ENCODE measurements around the gene NKX3-2.

The NKX3-2 gene

DNA sequence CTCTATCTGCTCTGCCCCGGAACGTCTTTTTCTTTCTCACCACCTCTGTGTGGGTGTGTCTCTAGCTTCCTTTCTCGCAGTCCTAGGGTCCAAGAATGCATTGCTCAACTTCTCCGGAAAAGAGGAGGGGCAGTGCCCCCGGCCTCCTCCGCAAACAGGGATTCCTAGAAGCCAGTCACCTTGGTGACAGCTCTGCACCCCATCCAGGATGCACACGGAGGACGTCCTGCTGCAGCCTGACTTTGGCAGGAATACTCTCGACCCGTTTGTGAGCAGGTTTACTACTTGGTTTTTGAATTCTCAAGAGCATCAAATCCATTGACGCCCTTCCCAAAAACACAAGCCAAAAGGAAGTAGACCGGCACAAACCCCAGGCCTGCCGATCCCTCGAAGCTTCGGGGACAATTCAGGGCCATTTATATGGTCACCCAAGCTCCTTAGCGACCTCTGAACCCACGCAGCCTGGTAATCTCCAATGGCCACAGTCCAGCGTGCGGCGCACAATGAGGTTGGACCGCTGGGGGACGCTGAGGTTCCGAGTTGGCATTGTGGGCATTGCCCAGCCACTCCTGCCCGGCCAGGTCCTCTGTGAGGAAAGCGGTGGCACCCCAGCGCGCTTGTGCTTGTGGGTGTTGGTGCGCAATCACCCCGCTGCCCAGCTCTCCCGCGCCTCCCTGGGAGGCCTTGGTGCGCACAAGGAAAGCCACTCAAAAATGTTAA, 9.8 kb downstream of the NKX3-2 start:
- Histone ChIP-seq H3K27ac (ENCODE audit: low read length, poor library complexity, severe bottlenecking) (no peak overlapping the region), H2AK5ac (ENCODE audit: low read length, severe bottlenecking) (no peak overlapping the region), H4K91ac (ENCODE audit: low read length) (no peak overlapping the region), H2AFZ (ENCODE audit: low read depth, low read length) (no peak overlapping the region), H3K18ac (ENCODE audit: low read depth in 1 of 2, low read length in 2 of 2) (no peak overlapping the region), H4K8ac (ENCODE audit: low read length) (no peak overlapping the region), H3K23ac (ENCODE audit: low read length in 2 of 2) (peak overlapping the region; percentile 46 to 51), H3K79me1 (replicated peaks; ENCODE audit: low read length, poor library complexity, severe bottlenecking) (no peaks in the 10 kb centered on the region), H2BK120ac (ENCODE audit: low read depth, low read length) (no peak overlapping the region), H2BK5ac (ENCODE audit: low read depth, low read length, poor library complexity, severe bottlenecking) (no peak overlapping the region), H3K4ac (ENCODE audit: low read depth in 1 of 2, low read length in 2 of 2) (no peak overlapping the region), H3K9ac (ENCODE audit: low read length) (no peak overlapping the region), H3K4me2 (ENCODE audit: low read length, poor library complexity, severe bottlenecking) (no peak overlapping the region), H3K4me1 (ENCODE audit: control insufficient read depth, insufficient read depth, low read depth, low read length) (peaks cover 9% of the 10 kb centered on the region), H2BK15ac (ENCODE audit: low read depth, poor library complexity, severe bottlenecking) (no peak overlapping the region), H3K14ac (ENCODE audit: low read length in 2 of 2) (no peak overlapping the region), H2BK12ac (ENCODE audit: low read length in 2 of 2) (no peak overlapping the region), H3K4me3 (ENCODE audit: insufficient read depth in 1 of 2, low read depth in 1 of 2, low read length in 2 of 2) (no peak overlapping the region), H3K36me3 (ENCODE audit: control insufficient read depth in 1 of 2, insufficient read depth in 2 of 2, low read depth in 1 of 2, low read length in 2 of 2) (no peaks in the 10 kb centered on the region), H3K9me3 (ENCODE audit: control insufficient read depth, low read length) (peaks cover 4% of the 10 kb centered on the region), H3K27me3 (ENCODE audit: control insufficient read depth in 1 of 2, insufficient read depth in 1 of 2, low read length in 2 of 2) (peaks cover 99 to 100% of the 10 kb centered on the region in 2 experiments)
- WGBS, result 6% methylated on average over 32 of the region's 32 CpGs
- DNase-seq, result no peak

DNA sequence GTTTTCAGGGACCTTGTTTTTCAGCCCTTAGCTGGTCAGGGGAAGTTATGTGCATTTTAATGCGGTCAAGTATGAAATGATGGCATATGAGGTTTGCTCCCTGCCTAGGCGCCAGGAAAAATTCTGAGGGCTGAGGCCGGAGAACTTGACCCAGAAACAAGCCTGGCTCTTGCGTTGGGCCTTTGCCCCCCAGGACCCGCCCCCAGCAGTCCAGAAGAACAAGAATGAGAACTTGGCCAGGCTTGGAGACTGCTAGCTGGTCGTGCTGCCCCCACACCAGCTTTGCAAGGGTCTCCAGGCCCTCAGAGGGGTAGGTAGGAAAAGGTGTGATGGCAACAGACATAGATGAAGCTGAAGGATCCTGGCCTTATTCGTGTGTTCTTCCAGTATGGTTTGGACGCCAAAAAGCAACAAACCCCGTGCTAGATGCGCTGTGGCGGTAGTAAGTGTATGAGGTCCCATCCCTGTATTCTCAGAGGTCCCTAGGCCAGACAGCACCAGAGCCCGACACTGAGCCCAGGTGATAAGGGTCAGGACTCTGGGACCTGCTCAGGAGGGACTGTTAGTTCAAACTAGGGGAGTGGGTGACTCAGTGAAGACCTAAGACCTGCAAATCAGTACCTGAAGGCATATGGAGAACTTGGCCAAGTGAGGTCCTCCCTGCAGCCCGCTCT, 10.5 kb downstream of the NKX3-2 start:
- WGBS, result 24% methylated on average over 13 of the region's 13 CpGs

DNA sequence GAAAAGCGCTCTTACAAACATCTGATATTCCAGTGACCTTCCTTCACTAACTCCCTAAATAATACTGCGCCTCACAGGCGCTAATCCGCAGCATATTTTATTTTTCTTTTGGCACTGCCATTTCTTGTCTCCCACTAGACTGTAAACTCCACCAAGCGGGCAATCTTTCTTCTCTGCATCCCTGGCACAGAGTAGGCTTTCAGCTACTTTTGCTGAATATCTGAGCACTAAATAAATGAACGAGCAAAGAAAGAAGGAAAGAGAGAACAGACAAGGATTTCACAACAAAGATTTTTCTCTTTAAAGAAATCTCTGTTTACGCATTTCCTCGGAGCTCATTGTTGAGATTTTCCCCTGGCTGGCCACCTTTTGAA, 12.7 kb downstream of the NKX3-2 start:
- Histone ChIP-seq H3K14ac (ENCODE audit: low read length in 2 of 2) (no peak overlapping the region), H3K4ac (ENCODE audit: low read depth in 1 of 2, low read length in 2 of 2) (no peak overlapping the region), H2BK15ac (ENCODE audit: low read depth, poor library complexity, severe bottlenecking) (no peak overlapping the region), H3K18ac (ENCODE audit: low read depth in 1 of 2, low read length in 2 of 2) (no peak overlapping the region), H3K4me3 (ENCODE audit: insufficient read depth in 1 of 2, low read depth in 1 of 2, low read length in 2 of 2) (no peak overlapping the region), H2AK5ac (ENCODE audit: low read length, severe bottlenecking) (no peak overlapping the region), H4K8ac (ENCODE audit: low read length) (no peak overlapping the region), H3K4me1 (ENCODE audit: control insufficient read depth, insufficient read depth, low read depth, low read length) (peaks cover 20% of the 10 kb centered on the region), H3K36me3 (ENCODE audit: control insufficient read depth in 1 of 2, insufficient read depth in 2 of 2, low read depth in 1 of 2, low read length in 2 of 2) (no peaks in the 10 kb centered on the region), H2BK120ac (ENCODE audit: low read depth, low read length) (no peak overlapping the region), H2BK5ac (ENCODE audit: low read depth, low read length, poor library complexity, severe bottlenecking) (no peak overlapping the region), H3K4me2 (ENCODE audit: low read length, poor library complexity, severe bottlenecking) (no peak overlapping the region), H3K23ac (ENCODE audit: low read length in 2 of 2) (no peak overlapping the region), H4K91ac (ENCODE audit: low read length) (no peak overlapping the region), H3K27ac (ENCODE audit: low read length, poor library complexity, severe bottlenecking) (no peak overlapping the region), H2AFZ (ENCODE audit: low read depth, low read length) (no peak overlapping the region), H3K9ac (ENCODE audit: low read length) (no peak overlapping the region), H3K79me1 (replicated peaks; ENCODE audit: low read length, poor library complexity, severe bottlenecking) (no peaks in the 10 kb centered on the region), H2BK12ac (ENCODE audit: low read length in 2 of 2) (no peak overlapping the region), H3K9me3 (ENCODE audit: control insufficient read depth, low read length) (no peaks in the 10 kb centered on the region), H3K27me3 (ENCODE audit: control insufficient read depth in 1 of 2, insufficient read depth in 1 of 2, low read length in 2 of 2) (peaks cover 98 to 100% of the 10 kb centered on the region in 2 experiments)
- DNase-seq, result no peak
- 47% methylated on average over 7 of the region's 8 CpGs for WGBS

More for the DNA sequence above, 10.5 kb downstream of the NKX3-2 start:
- no peaks in the 10 kb centered on the region for H3K79me1 ChIP-seq (replicated peaks; ENCODE audit: low read length, poor library complexity, severe bottlenecking)
- H2BK12ac ChIP-seq (ENCODE audit: low read length in 2 of 2), result no peak overlapping the region
- H3K4me2 ChIP-seq (ENCODE audit: low read length, poor library complexity, severe bottlenecking), result no peak overlapping the region
- no peak overlapping the region for H4K8ac ChIP-seq (ENCODE audit: low read length)
- H3K36me3 ChIP-seq (ENCODE audit: control insufficient read depth in 1 of 2, insufficient read depth in 2 of 2, low read depth in 1 of 2, low read length in 2 of 2), result no peaks in the 10 kb centered on the region
- H3K4ac ChIP-seq (ENCODE audit: low read depth in 1 of 2, low read length in 2 of 2), result no peak overlapping the region
- no peak overlapping the region for H3K27ac ChIP-seq (ENCODE audit: low read length, poor library complexity, severe bottlenecking)
- no peak overlapping the region for H2AK5ac ChIP-seq (ENCODE audit: low read length, severe bottlenecking)
- no peak overlapping the region for H2BK15ac ChIP-seq (ENCODE audit: low read depth, poor library complexity, severe bottlenecking)
- H3K4me1 ChIP-seq (ENCODE audit: control insufficient read depth, insufficient read depth, low read depth, low read length), result peaks cover 13% of the 10 kb centered on the region
- no peak overlapping the region for H3K14ac ChIP-seq (ENCODE audit: low read length in 2 of 2)
- DNase-seq, result no peak
- H3K9ac ChIP-seq (ENCODE audit: low read length), result no peak overlapping the region
- no peak overlapping the region for H3K23ac ChIP-seq (ENCODE audit: low read length in 2 of 2)
- no peak overlapping the region for H4K91ac ChIP-seq (ENCODE audit: low read length)
- no peak overlapping the region for H2BK5ac ChIP-seq (ENCODE audit: low read depth, low read length, poor library complexity, severe bottlenecking)
- no peak overlapping the region for H3K18ac ChIP-seq (ENCODE audit: low read depth in 1 of 2, low read length in 2 of 2)
- peaks cover 99 to 100% of the 10 kb centered on the region in 2 experiments for H3K27me3 ChIP-seq (ENCODE audit: control insufficient read depth in 1 of 2, insufficient read depth in 1 of 2, low read length in 2 of 2)
- H2BK120ac ChIP-seq (ENCODE audit: low read depth, low read length), result no peak overlapping the region
- no peak overlapping the region for H2AFZ ChIP-seq (ENCODE audit: low read depth, low read length)
- H3K9me3 ChIP-seq (ENCODE audit: control insufficient read depth, low read length), result peaks cover 4% of the 10 kb centered on the region
- H3K4me3 ChIP-seq (ENCODE audit: insufficient read depth in 1 of 2, low read depth in 1 of 2, low read length in 2 of 2), result no peak overlapping the region

DNA sequence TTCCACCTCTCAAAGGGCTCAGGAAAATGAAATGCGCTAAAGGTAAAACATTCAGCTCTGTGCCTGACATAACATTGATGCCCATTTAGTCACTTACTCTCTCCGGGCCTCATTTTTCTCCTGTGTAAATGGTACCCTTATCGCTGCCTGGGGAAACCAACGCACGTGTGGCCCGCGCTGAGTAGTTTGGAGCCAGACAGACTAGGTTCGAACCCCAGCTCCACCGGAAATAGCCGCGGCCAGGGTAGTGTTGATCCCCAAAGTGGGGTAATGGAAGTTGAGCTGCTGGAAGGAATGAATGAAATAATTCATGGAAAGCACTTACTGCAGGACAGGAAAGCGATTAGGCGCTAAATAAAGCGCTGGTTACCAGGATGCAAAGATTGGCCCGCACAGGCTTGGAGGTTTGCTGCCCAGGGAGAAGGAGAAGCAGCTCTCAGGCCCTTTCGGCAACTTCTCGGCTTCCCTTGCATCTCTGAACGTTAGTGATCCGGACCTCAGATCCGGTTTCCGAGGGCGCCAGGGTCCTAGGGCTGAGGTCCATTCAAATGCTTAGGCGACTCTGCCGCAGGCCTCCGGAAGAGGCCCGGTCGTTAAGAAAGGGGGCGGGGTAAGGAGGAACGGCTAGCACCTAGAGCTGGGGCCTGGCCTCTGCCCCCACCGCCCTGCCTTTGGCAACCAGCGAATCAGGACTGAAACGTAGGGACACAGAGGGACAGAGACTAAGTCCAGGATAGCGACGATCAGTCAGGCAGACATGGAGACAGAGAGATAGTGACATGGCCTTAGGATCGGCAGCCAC, 13.3 kb downstream of the NKX3-2 start:
- Histone ChIP-seq H3K4me3 (ENCODE audit: insufficient read depth in 1 of 2, low read depth in 1 of 2, low read length in 2 of 2) (no peak overlapping the region), H3K4ac (ENCODE audit: low read depth in 1 of 2, low read length in 2 of 2) (no peak overlapping the region), H3K79me1 (replicated peaks; ENCODE audit: low read length, poor library complexity, severe bottlenecking) (no peaks in the 10 kb centered on the region), H2AFZ (ENCODE audit: low read depth, low read length) (no peak overlapping the region), H2BK12ac (ENCODE audit: low read length in 2 of 2) (peak overlapping the region in 1 of 2 experiments; percentile 6), H3K27ac (ENCODE audit: low read length, poor library complexity, severe bottlenecking) (no peak overlapping the region), H3K9me3 (ENCODE audit: control insufficient read depth, low read length) (no peaks in the 10 kb centered on the region), H3K4me1 (ENCODE audit: control insufficient read depth, insufficient read depth, low read depth, low read length) (peaks cover 18% of the 10 kb centered on the region), H3K27me3 (ENCODE audit: control insufficient read depth in 1 of 2, insufficient read depth in 1 of 2, low read length in 2 of 2) (peaks cover 98 to 100% of the 10 kb centered on the region in 2 experiments), H2BK5ac (ENCODE audit: low read depth, low read length, poor library complexity, severe bottlenecking) (no peak overlapping the region), H3K9ac (ENCODE audit: low read length) (no peak overlapping the region), H3K14ac (ENCODE audit: low read length in 2 of 2) (no peak overlapping the region), H3K36me3 (ENCODE audit: control insufficient read depth in 1 of 2, insufficient read depth in 2 of 2, low read depth in 1 of 2, low read length in 2 of 2) (no peaks in the 10 kb centered on the region), H2BK15ac (ENCODE audit: low read depth, poor library complexity, severe bottlenecking) (peak overlapping the region; percentile 56), H3K23ac (ENCODE audit: low read length in 2 of 2) (no peak overlapping the region), H3K4me2 (ENCODE audit: low read length, poor library complexity, severe bottlenecking) (peak overlapping the region; percentile 42), H2AK5ac (ENCODE audit: low read length, severe bottlenecking) (no peak overlapping the region), H2BK120ac (ENCODE audit: low read depth, low read length) (no peak overlapping the region), H4K91ac (ENCODE audit: low read length) (no peak overlapping the region), H3K18ac (ENCODE audit: low read depth in 1 of 2, low read length in 2 of 2) (no peak overlapping the region), H4K8ac (ENCODE audit: low read length) (peak overlapping the region; percentile 70)
- WGBS, result 10% methylated on average over 35 of the region's 35 CpGs
- DNase-seq, result no peak
